MM.1S (cell line): Measurements from ENCODE around the gene CCL1.

Experiments
- DNase-seq: peaks from one replicate; pipeline ENCODE4 v3.0.0-alpha.2; 2015
- H2AFZ ChIP-seq: fragments of 300-600 bp; sonication (generic); 2 replicates; pipeline ENCODE4 v1.6.0; 2016; ENCODE audit warnings: antibody characterized with exemption, low read length
- H3F3A ChIP-seq: fragments of 300-600 bp; sonication (generic); 2 replicates; pipeline ENCODE4 v1.6.1; 2016; ENCODE audit warnings: mild to moderate bottlenecking, antibody characterized with exemption, low read length, moderate library complexity, mixed read lengths; ENCODE audit not compliant: insufficient read depth
- H3K27ac ChIP-seq: fragments of 300-600 bp; sonication (generic); 2 replicates; pipeline ENCODE4 v1.5.1; 2016; ENCODE audit warnings: mild to moderate bottlenecking, low read length
- H3K27me3 ChIP-seq: fragments of 300-600 bp; sonication (generic); replicated peaks from 2 replicates; pipeline ENCODE4 v1.6.0; 2016; ENCODE audit warnings: low read length; ENCODE audit not compliant: insufficient read depth
- H3K36me3 ChIP-seq: fragments of 300-600 bp; sonication (generic); replicated peaks from 2 replicates; pipeline ENCODE4 v1.6.1; 2016; ENCODE audit warnings: mild to moderate bottlenecking, low read length, mixed read lengths; ENCODE audit not compliant: insufficient read depth
- H3K4me1 ChIP-seq: fragments of 300-600 bp; sonication (generic); 2 replicates; pipeline ENCODE4 v1.6.1; 2016; ENCODE audit warnings: low read length, mixed read lengths
- H3K4me2 ChIP-seq: fragments of 300-600 bp; sonication (generic); 2 replicates; pipeline ENCODE4 v1.6.0; 2016; ENCODE audit warnings: low read depth, low read length
- H3K4me3 ChIP-seq: fragments of 300-600 bp; sonication (generic); 2 replicates; pipeline ENCODE4 v1.5.1; 2016; ENCODE audit warnings: low read length, mixed read lengths
- H3K79me2 ChIP-seq: fragments of 300-600 bp; sonication (generic); 2 replicates; pipeline ENCODE4 v1.6.1; 2016; ENCODE audit warnings: mixed run types, low read length, mixed read lengths
- H3K9ac ChIP-seq: fragments of 300-600 bp; sonication (generic); 2 replicates; pipeline ENCODE4 v1.6.1; 2016; ENCODE audit warnings: low read length, mixed read lengths
- H3K9me2 ChIP-seq: fragments of 300-600 bp; sonication (generic); replicated peaks from 2 replicates; pipeline ENCODE4 v1.6.1; 2016; ENCODE audit warnings: mild to moderate bottlenecking, low read length, mixed read lengths; ENCODE audit not compliant: insufficient read depth
- H3K9me3 ChIP-seq: fragments of 300-600 bp; sonication (generic); replicated peaks from 2 replicates; pipeline ENCODE4 v1.6.1; 2016; ENCODE audit warnings: mild to moderate bottlenecking, low read length, mixed read lengths; ENCODE audit not compliant: insufficient read depth
- H4K20me1 ChIP-seq: fragments of 300-600 bp; sonication (generic); 2 replicates; pipeline ENCODE4 v1.6.1; 2016; ENCODE audit warnings: mild to moderate bottlenecking, low read length, moderate library complexity, mixed read lengths; ENCODE audit not compliant: insufficient read depth
- EZH2 ChIP-seq: fragments of 300-600 bp; sonication (generic); optimal IDR thresholded peaks from 2 replicates; pipeline ENCODE3; 2017; ENCODE audit warnings: low read depth, mild to moderate bottlenecking, antibody characterized with exemption, low read length, mixed read lengths
- EZH2phosphoT487 ChIP-seq: fragments of 300-600 bp; sonication (generic); IDR thresholded peaks from 2 replicates; pipeline ENCODE4 v1.6.1; 2018; ENCODE audit warnings: antibody characterized with exemption, low read length
- TF ChIP-seq, protein P1 (sequence below): fragments of 300-600 bp; sonication (generic); IDR thresholded peaks from 2 replicates; pipeline ENCODE4 v1.5.1; 2016; ENCODE audit warnings: antibody characterized with exemption, low read length, mixed read lengths

The CCL1 gene

DNA sequence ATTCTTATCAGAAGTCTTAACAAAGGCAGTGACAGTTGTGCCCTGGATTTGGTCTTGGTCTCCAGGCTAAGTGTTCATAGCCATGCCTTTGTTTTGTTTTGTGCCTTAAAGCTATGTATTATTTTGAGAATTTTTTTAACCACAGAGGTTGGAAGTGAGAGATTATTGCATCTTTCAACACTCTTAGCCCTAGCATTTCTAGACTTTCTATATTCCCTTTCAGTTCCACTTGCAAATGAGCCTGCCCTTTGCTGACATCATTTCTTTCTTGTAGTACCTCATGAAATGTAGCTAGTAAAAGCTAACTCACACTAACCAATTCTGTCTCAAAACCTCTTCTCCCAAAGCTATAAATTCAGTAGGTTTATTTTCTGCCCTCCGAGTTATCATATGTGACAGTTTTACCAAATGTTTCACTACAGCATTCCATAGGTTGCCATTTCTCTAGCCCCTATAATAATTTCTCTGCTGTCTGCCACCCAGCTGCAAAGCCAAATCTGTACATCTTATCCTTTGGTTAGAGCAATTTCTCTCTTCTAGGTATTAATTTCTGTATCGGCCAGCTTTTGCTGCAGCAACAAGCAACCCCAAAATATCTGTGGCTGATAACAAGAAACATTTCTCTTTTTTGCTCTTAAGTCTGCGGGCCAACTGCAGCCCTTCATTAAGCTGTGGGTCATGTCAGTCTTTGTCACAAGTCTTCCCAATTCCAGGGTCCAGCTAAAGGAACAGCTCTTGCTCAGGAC is 14.2 kb upstream of the CCL1 start:
- peak overlapping the region; percentile 73 for H3K4me2 ChIP-seq
- DNase-seq, result peak; percentile 83
- peak overlapping the region; percentile 14; the same call in 1 of the 2 replicates for H3K4me3 ChIP-seq
- no peaks in the 10 kb centered on the region for H4K20me1 ChIP-seq
- H3K27me3 ChIP-seq, result no peaks in the 10 kb centered on the region
- no peaks in the 10 kb centered on the region for H3K79me2 ChIP-seq
- no peaks in the 10 kb centered on the region for H3K9me2 ChIP-seq
- no peak overlapping the region; the same call in 1 of the 2 replicates for H2AFZ ChIP-seq
- H3K4me1 ChIP-seq, result peaks cover 87% of the 10 kb centered on the region
- TF ChIP-seq, protein P1, sequence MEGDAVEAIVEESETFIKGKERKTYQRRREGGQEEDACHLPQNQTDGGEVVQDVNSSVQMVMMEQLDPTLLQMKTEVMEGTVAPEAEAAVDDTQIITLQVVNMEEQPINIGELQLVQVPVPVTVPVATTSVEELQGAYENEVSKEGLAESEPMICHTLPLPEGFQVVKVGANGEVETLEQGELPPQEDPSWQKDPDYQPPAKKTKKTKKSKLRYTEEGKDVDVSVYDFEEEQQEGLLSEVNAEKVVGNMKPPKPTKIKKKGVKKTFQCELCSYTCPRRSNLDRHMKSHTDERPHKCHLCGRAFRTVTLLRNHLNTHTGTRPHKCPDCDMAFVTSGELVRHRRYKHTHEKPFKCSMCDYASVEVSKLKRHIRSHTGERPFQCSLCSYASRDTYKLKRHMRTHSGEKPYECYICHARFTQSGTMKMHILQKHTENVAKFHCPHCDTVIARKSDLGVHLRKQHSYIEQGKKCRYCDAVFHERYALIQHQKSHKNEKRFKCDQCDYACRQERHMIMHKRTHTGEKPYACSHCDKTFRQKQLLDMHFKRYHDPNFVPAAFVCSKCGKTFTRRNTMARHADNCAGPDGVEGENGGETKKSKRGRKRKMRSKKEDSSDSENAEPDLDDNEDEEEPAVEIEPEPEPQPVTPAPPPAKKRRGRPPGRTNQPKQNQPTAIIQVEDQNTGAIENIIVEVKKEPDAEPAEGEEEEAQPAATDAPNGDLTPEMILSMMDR, result no peak
- no peak for TF ChIP-seq EZH2
- no peak for TF ChIP-seq EZH2phosphoT487
- peaks cover 66% of the 10 kb centered on the region for H3F3A ChIP-seq
- H3K36me3 ChIP-seq, result no peaks in the 10 kb centered on the region
- no peaks in the 10 kb centered on the region for H3K9me3 ChIP-seq
- H3K9ac ChIP-seq, result peak overlapping the region; percentile 63
- peak overlapping the region; percentile 97 for H3K27ac ChIP-seq

DNA sequence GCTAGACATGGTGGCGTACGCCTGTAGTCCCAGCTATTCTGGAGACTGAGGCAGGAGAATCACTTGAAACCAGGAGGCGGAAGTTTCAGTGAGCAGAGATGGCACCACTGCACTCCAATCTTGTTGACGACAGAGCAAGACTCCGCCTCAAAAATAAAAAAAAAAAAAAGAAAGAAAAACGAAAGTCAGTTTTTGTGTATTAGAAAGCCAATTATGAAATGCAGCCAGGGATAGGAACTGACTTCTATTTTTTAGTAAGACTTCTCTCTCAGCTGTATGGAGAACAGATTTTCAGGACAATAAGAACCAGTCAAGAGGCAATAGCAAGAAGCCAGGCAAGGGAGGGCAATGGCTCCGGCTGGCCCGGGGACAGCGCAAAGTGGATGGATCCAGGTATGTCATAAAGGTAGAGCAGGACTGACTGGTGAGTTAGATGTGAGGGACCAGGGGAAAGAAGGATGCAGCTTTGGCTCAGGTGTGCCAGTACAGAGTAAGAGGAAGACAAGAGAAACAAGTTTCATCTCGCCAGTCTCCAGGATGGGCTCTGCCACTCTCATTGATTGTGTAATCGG is 12.5 kb upstream of the CCL1 start:
- DNase-seq, result no peak
- H4K20me1 ChIP-seq, result no peaks in the 10 kb centered on the region
- no peaks in the 10 kb centered on the region for H3K79me2 ChIP-seq
- TF ChIP-seq EZH2phosphoT487 (no peak), EZH2 (no peak)
- TF ChIP-seq, protein P1, result no peak
- H3F3A ChIP-seq, result peaks cover 70% of the 10 kb centered on the region
- H3K36me3 ChIP-seq, result no peaks in the 10 kb centered on the region
- no peak overlapping the region for H3K4me3 ChIP-seq
- no peak overlapping the region for H3K9ac ChIP-seq
- H2AFZ ChIP-seq, result no peak overlapping the region
- H3K9me3 ChIP-seq, result no peaks in the 10 kb centered on the region
- H3K4me1 ChIP-seq, result peaks cover 92% of the 10 kb centered on the region
- no peaks in the 10 kb centered on the region for H3K9me2 ChIP-seq
- H3K27me3 ChIP-seq, result no peaks in the 10 kb centered on the region
- no peak overlapping the region for H3K4me2 ChIP-seq
- peak overlapping the region; percentile 0; the same call in 1 of the 2 replicates for H3K27ac ChIP-seq

DNA sequence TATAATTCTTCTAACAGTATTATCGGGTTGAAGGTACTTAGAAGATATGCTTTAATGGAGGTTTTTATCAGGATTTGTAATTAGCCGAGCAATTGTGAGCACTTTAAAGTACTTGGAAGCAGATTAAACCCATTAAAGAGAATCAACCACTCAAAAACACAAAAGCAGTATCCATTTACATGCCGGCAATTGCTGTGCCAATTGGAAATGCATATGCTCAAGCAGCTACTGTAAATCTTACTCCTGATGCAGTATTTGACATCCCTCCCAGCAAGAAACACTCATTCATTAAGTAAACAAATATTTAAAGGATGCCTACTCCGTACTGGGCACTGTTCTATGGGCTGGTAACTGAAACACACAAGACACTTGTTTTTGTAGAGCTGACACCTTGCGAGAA is 11.4 kb upstream of the CCL1 start:
- TF ChIP-seq EZH2phosphoT487 (no peak), EZH2 (no peak)
- TF ChIP-seq, protein P1, result no peak
- H3K9me2 ChIP-seq, result no peaks in the 10 kb centered on the region
- no peaks in the 10 kb centered on the region for H3K9me3 ChIP-seq
- no peak overlapping the region for H3K4me2 ChIP-seq
- H3F3A ChIP-seq, result peaks cover 70% of the 10 kb centered on the region
- H3K4me1 ChIP-seq, result peaks cover 92% of the 10 kb centered on the region
- H4K20me1 ChIP-seq, result no peaks in the 10 kb centered on the region
- no peak overlapping the region for H3K9ac ChIP-seq
- no peaks in the 10 kb centered on the region for H3K27me3 ChIP-seq
- H2AFZ ChIP-seq, result no peak overlapping the region
- H3K36me3 ChIP-seq, result no peaks in the 10 kb centered on the region
- H3K79me2 ChIP-seq, result no peaks in the 10 kb centered on the region
- DNase-seq, result no peak
- no peak overlapping the region for H3K4me3 ChIP-seq
- H3K27ac ChIP-seq, result no peak overlapping the region
